GM12878 (cell line): ENCODE results near the gene CEP170B. TPM values are rescaled to one million over a fixed set of nuclear protein-coding genes. Genes with fewer than 3 reads are reported as not detected.

Experiments used
- ATAC-seq: fragments of 200-7000 bp; cut with Tn5 transposase; 3 replicates; pipeline ENCODE4 v1.9.1; 2020; ENCODE audit warnings: mild to moderate bottlenecking, moderate library complexity
- BruUV-seq: library from RNA; stranded (reverse); fragments of 400-500 nt; replicated peaks from 2 replicates; lab custom pipeline; 2021; lab: Mats Ljungman, UMichigan
- CTCF ChIA-PET: fragments of 300-600 bp; sonication (Branson Sonifier 250); formaldehyde crosslinking; extraction: SDS; loops from one replicate; lab custom pipeline; 2021; ENCODE audit warnings: inconsistent platforms; lab: Yijun Ruan, JAX
- POLR2A ChIA-PET: fragments of 350-600 bp; formaldehyde crosslinking; extraction: SDS; loops from one replicate; lab custom pipeline; 2021; ENCODE audit warnings: inconsistent platforms; lab: Charles Lee
- RAD21 ChIA-PET: fragments of 300-600 bp; sonication (Branson Sonifier 250); formaldehyde crosslinking; loops from one replicate; lab custom pipeline; 2023; ENCODE audit warnings: antibody characterized with exemption; ENCODE audit not compliant: unreplicated experiment; lab: Charles Lee
- SMC1A ChIA-PET: fragments of 300-600 bp; sonication (Branson Sonifier 250); formaldehyde crosslinking; loops from one replicate; lab custom pipeline; 2023; ENCODE audit not compliant: unreplicated experiment, uncharacterized antibody; lab: Charles Lee
- DNase-seq: peaks from one replicate; pipeline ENCODE4 v3.0.0-alpha.2; 2011; ENCODE audit warnings: low read depth, low spot score
- FAIRE-seq: peaks from 3 replicates; lab custom pipeline; 2011; peaks lifted over from hg19 to GRCh38; lab: Jason Lieb, UNC
- H2AFZ ChIP-seq: 2 replicates; pipeline ENCODE4 v1.6.0; 2011; ENCODE audit warnings: low read depth, low read length, control low read depth; ENCODE audit not compliant: control insufficient read depth
- H3K27ac ChIP-seq: 2 replicates; pipeline ENCODE4 v1.5.1; 2011; ENCODE audit warnings: control low read depth; ENCODE audit not compliant: control insufficient read depth, insufficient read depth
- H3K27me3 ChIP-seq, 2 experiments: replicated peaks in 1 of 2; 2 replicates each; pipeline versions ENCODE4 v1.6.0 to v1.6.1; 2011; ENCODE audit warnings: low read length in 1 of 2; ENCODE audit not compliant: control insufficient read depth in 2 of 2, insufficient read depth in 2 of 2
- H3K36me3 ChIP-seq, 2 experiments: 2 replicates each; pipeline ENCODE4 v1.5.1; 2011; ENCODE audit warnings: low read length in 1 of 2; ENCODE audit not compliant: control insufficient read depth in 2 of 2, insufficient read depth in 2 of 2
- H3K4me1 ChIP-seq: 2 replicates; pipeline ENCODE4 v1.6.1; 2011; ENCODE audit warnings: mild to moderate bottlenecking, low read length, moderate library complexity, mixed read lengths; ENCODE audit not compliant: control insufficient read depth, insufficient read depth
- H3K4me2 ChIP-seq: 2 replicates; pipeline ENCODE4 v1.6.0; 2011; ENCODE audit warnings: control low read depth; ENCODE audit not compliant: control insufficient read depth, insufficient read depth
- H3K4me3 ChIP-seq: fragments of 200-600 bp; sonication (generic); 2 replicates; pipeline ENCODE4 v1.5.1; 2016
- H3K79me2 ChIP-seq: 2 replicates; pipeline ENCODE4 v1.6.0; 2011; ENCODE audit warnings: low read length; ENCODE audit not compliant: control insufficient read depth, insufficient read depth
- H3K9ac ChIP-seq: 2 replicates; pipeline ENCODE4 v1.8.0; 2011; ENCODE audit warnings: low read length, control low read depth, mixed read lengths; ENCODE audit not compliant: control insufficient read depth, insufficient read depth
- H3K9me3 ChIP-seq: replicated peaks from 3 replicates; pipeline ENCODE4 v1.5.1; 2011; ENCODE audit warnings: mild to moderate bottlenecking, low read length; ENCODE audit not compliant: control insufficient read depth, insufficient read depth
- H4K20me1 ChIP-seq: 2 replicates; pipeline ENCODE4 v1.6.0; 2011; ENCODE audit not compliant: control insufficient read depth, insufficient read depth
- CTCF ChIP-seq, 3 experiments: IDR thresholded peaks in 2 of 3; conservative IDR thresholded peaks in 1 of 3; 2 replicates each; pipeline ENCODE4 v1.5.1; 2011; ENCODE audit warnings: low read depth in 3 of 3, low read length in 3 of 3, mild to moderate bottlenecking in 3 of 3, control low read depth in 2 of 3, moderate library complexity in 2 of 3, inconsistent platforms in 1 of 3, mixed read lengths in 1 of 3; ENCODE audit not compliant: control insufficient read depth in 2 of 3, insufficient read depth in 1 of 3; ENCODE audit errors: extremely low read depth in 1 of 3
- RAD51 ChIP-seq: fragments of 450-650 bp; IDR thresholded peaks from 2 replicates; pipeline ENCODE4 v1.6.1; 2016; ENCODE audit warnings: moderate library complexity, mild to moderate bottlenecking, inconsistent platforms
- RELA ChIP-seq: fragments of 450-650 bp; IDR thresholded peaks from 2 replicates; pipeline ENCODE4 v1.8.0; 2014; ENCODE audit warnings: borderline replicate concordance; ENCODE audit not compliant: partially characterized antibody
- ZBTB4 ChIP-seq: fragments of 450-650 bp; formaldehyde crosslinking; IDR thresholded peaks from 2 replicates; pipeline ENCODE4 v1.4.0; 2022; ENCODE audit warnings: mild to moderate bottlenecking, moderate library complexity
- WGBS: methylation state at CpG from one replicate; pipeline ENCODE4 v1.1.6; 2016; ENCODE audit warnings: low lambda C conversion rate; ENCODE audit not compliant: insufficient replicate concordance, insufficient coverage; ENCODE audit errors: missing lambda C conversion rate; 5-methylcytosine and 5-hydroxymethylcytosine counted together
- in situ Hi-C: fragments of 300-500 bp; cut with MboI; formaldehyde crosslinking; loops from 9 replicates; pipeline ENCODE4 v1.14.3; 2018; ENCODE audit warnings: mixed read lengths
- intact Hi-C: fragments of 100-400 bp; cut with micrococcal nuclease; formaldehyde crosslinking; loops from one replicate; pipeline ENCODE4 v1.14.2; 2022; ENCODE audit not compliant: unreplicated experiment
- polyA plus RNA-seq, 11 experiments: library from polyadenylated mRNA; depleted of rRNA in 4 of 11; unstranded in 6 of 11; stranded (reverse) in 5 of 11; fragments of >200 nt; fragmentation: Nextera tagmentation in 4 of 11; fragmentation: Illumina TruSeq in 1 of 11; extraction: Ambion mirVana in 4 of 11; extraction: Trizol in 1 of 11; gene quantifications; 1 replicate in 1 of 11; 2 replicates in 10 of 11; pipeline versions ENCODE4 v1.2.1 to v1.2.3, GENCODE V29; 2011 to 2016; ENCODE audit warnings: inconsistent platforms in 2 of 11, missing spikeins in 2 of 11, low read depth in 1 of 11
- total RNA-seq, 4 experiments: library from RNA; depleted of rRNA in 3 of 4; stranded (reverse); fragments of >200 nt in 3 of 4; fragmentation: Illumina TruSeq in 1 of 4; extraction: Trizol in 1 of 4; gene quantifications; 2 replicates each; pipeline versions ENCODE4 v1.2.1 to v1.2.3, GENCODE V29; 2013 to 2021

CEP170B gene
- total and polyA plus RNA-seq, 10 of the 15 experiments (the other 5 are each of a cell fraction or from before 2014, with no cell fraction given): 0.01 to 0.44 (median 0.05) TPM; not detected in 4

- ChIA-PET POLR2A (no interaction called here), RAD21 (no interaction called here), CTCF (no interaction called here)
- no peak overlapping the region for H3K9ac ChIP-seq
- ATAC-seq (no peak), DNase-seq (no peak), FAIRE-seq (no peak)
- peaks cover 0 to 1% of the 10 kb centered on the region in 2 experiments; a peak in 1 of 4 replicates for H3K27me3 ChIP-seq
- no peak overlapping the region for H3K27ac ChIP-seq
- no peak overlapping the region for H3K4me3 ChIP-seq
- no peaks in the 10 kb centered on the region for H3K36me3 ChIP-seq
- WGBS: 7% methylated on average over 8 of the region's 8 CpGs
- no peak overlapping the region for H3K4me2 ChIP-seq
- BruUV-seq: no TSS peak
- no peak overlapping the region for H2AFZ ChIP-seq
- H3K4me1 ChIP-seq: no peaks in the 10 kb centered on the region
- in situ Hi-C loops: no loop called here
- no peaks in the 10 kb centered on the region for H4K20me1 ChIP-seq
- H3K79me2 ChIP-seq: no peaks in the 10 kb centered on the region
- TF ChIP-seq RAD51: no peak
- TF ChIP-seq ZBTB4 (CRISPR knock-in tag): no peak
- TF ChIP-seq CTCF (IDR thresholded peaks at IDR 0.05 in 2 of 3, conservative IDR thresholded peaks at IDR 0.05 in 1 of 3; ENCODE audit: control insufficient read depth in 2 of 3, extremely low read depth in 1 of 3, insufficient read depth in 1 of 3, low read depth in 3 of 3, low read length in 3 of 3): no peak
- no peak for TF ChIP-seq RELA
- TF ChIP-seq, all 136 proteins: peak for 0
- SMC1A ChIA-PET: no interaction called here
- intact Hi-C loops: no loop called here
- H3K9me3 ChIP-seq: no peaks in the 10 kb centered on the region
Measured at GRCh38 chr14:104852280-104852663, 12.8 kb upstream of the CEP170B start.
